ENCODE data around the gene LGALS1.

The LGALS1 gene

DNA sequence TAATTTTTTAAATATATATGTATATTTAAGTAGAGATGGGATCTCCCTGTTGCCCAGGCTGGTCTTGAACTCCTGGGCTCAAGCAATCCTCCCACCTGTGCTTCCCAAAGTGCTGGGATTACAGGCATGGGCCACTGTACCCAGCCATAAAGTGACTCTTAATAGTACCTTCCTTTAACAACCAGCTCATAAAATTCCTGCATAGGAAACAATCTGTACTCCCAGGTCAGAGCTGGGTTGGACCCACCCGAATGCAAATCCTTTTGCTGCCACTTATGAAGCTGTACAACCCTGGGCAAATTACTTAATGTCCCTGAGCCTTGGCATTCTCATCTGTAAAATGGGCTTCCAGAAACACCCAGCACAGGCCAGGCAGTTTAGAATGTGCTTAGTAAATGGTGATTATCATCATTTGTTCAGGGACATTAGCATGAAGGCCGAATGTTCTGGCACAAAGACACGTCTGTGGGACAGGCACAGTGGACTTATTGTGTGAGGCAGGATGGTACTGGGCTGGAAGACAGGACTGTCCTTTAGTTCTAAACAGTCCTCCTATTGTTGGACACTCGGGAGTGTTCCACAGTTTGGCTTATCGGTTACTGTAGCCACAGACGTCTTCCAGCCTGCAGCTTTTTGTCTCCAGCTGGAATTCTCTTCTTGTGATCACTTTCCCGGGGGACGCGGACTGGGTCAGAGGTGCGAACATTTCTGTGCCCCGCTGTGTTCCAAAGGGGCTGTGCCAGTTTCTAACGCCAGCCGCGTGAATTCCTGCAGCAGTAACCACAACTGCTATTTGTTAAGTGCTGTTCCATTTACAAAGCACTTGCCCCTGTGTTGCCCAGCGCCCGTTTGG is 11.0 kb upstream of the LGALS1 start:
- DNase-seq = peak; percentile 84

- DNase-seq = no peak
Measured at GRCh38 chr22:37665487-37665886, 9.9 kb upstream of the LGALS1 start.

DNA sequence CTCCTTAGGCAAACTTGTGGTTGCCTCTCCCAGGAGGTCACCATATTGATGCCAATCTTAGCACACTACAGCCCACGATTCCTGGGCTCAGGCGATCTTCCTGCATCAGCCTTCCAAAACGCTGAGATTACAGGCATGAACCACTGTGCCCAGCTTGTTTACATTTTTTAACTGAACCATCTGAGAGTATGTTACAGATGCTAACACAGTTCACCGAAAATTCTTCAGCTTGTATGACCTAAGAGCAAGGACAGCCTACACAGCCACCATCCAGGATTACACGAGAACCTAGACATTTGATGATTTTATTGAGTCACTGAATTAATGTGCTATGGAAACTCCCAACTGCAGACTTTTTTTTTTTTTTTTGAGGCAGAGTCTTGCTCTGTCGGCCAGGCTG is 5.8 kb upstream of the LGALS1 start:
- no peak for DNase-seq

GRCh38 chr22:37672206-37672919 is 3.1 kb upstream of the LGALS1 start:
- DNase-seq = no peak

DNA sequence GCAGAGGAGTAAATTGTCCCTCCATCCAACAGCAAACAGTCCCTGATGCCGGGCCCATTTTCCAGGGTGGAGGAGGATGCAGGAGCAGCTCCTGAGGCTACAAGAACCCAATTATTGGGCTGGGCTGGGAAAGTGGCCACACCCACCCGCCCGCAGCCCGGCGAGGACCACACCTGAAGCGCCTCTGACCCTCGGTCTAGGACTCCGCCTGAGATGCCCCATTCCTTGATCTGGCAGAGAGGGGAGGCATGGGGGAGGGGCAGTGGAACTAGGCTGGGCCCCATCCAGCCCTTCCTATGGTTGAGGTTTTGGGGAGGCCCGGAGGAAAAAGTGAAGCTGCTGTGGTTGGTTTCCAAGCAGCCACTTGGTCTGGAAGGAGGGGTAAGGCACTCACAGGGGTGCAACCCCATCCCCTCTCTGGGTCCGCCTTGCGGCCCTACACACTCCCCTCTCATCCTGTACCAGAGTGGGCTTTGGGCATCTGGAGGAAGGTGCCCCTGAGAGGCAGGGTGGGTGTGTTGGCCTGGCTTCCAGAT is 2.4 kb upstream of the LGALS1 start:
- no peak for DNase-seq

- DNase-seq = no peak
Measured at GRCh38 chr22:37674248-37674647, 1.2 kb upstream of the LGALS1 start.

DNA sequence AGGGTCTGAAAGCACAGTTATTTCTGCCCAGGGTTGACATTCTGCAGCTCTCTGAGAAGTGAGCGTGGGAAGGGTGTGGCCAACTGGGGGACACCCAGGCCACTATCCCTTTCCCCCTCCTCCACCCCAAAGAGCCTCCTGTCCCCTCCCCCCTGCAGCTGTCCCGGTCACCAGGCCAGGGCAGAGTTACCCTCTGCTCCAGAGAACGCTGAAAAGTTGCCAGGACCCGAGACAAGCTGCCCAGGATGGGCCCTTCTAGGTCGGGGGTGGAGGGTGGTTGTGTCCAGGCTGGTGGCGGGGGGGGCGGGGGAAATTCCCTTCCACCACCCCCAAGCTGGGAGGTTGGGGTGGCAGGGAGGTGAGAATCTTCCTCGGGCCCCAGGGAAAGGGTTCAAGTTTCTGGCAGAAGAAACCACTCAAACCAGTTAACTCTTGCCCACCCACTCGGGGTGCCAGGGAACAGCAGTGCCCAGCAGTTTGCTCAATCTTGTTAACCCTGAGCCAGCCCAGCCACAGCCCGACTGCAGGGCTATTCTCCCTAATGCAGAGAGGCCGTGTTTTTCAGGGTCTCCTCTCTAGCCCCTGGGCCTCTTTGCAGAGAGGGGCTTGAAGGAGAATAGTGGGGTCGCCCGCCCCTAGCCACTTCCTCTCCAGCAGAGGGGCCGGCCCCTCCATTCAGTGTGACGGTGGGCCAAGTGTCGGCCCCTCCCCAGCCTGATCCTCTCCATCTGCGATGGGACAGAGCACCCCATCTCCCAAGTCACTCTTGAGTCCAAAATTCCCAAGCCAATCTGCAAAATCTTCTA is 697 bp downstream of the LGALS1 start:
- no peak for DNase-seq

GRCh38 chr22:37676736-37677492 is 1.5 kb downstream of the LGALS1 start:
- DNase-seq = peak; percentile 99

GRCh38 chr22:37677493-37677974 is 2.1 kb downstream of the LGALS1 start:
- no peak for DNase-seq

GRCh38 chr22:37678372-37678771 is 2.9 kb downstream of the LGALS1 start:
- DNase-seq = no peak

DNA sequence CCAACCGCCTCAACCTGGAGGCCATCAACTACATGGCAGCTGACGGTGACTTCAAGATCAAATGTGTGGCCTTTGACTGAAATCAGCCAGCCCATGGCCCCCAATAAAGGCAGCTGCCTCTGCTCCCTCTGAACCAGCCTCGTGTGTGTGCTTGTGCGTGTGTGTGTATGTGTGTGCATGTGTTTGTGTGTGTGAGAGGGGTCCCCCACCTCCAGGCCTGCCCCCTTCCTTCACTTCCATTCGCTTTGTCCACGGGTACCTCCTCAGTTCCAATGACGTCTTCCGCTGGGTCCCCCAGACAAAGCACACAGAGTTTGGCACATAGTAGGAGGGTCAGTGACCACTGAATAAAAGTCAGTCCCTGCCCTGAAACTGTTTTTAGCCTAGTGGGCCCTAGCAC is 4.2 kb downstream of the LGALS1 start:
- no peak for DNase-seq

- no peak for DNase-seq
Measured at GRCh38 chr22:37680191-37680851, 4.9 kb downstream of the LGALS1 start.

GRCh38 chr22:37681001-37681424 is 5.6 kb downstream of the LGALS1 start:
- DNase-seq = no peak

DNA sequence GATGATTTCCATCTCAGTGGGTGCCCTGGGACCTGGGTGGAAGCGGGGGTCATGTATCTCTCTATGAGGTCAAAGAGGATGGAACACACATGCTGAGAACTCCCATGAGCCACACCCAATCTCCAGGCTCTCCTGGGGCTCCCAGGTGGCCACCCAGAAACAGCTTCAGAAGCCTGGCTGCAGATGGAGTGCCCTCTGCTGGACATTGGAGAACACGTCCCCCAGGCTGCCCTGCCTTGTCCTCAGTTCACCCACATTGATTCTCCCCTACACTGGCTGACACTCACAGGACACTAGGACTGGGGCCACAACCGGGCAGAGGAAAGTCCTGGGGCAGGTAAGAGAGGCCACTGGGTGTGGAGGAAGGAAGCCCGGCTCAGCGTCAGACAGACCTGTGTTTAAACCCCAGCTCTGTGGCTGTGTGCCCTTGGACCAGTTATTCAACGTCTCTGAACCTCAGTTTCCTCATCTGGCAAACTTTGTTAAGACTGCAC is 6.2 kb downstream of the LGALS1 start:
- DNase-seq = peak; percentile 84

GRCh38 chr22:37684803-37685615 is 9.6 kb downstream of the LGALS1 start:
- DNase-seq = no peak

DNA sequence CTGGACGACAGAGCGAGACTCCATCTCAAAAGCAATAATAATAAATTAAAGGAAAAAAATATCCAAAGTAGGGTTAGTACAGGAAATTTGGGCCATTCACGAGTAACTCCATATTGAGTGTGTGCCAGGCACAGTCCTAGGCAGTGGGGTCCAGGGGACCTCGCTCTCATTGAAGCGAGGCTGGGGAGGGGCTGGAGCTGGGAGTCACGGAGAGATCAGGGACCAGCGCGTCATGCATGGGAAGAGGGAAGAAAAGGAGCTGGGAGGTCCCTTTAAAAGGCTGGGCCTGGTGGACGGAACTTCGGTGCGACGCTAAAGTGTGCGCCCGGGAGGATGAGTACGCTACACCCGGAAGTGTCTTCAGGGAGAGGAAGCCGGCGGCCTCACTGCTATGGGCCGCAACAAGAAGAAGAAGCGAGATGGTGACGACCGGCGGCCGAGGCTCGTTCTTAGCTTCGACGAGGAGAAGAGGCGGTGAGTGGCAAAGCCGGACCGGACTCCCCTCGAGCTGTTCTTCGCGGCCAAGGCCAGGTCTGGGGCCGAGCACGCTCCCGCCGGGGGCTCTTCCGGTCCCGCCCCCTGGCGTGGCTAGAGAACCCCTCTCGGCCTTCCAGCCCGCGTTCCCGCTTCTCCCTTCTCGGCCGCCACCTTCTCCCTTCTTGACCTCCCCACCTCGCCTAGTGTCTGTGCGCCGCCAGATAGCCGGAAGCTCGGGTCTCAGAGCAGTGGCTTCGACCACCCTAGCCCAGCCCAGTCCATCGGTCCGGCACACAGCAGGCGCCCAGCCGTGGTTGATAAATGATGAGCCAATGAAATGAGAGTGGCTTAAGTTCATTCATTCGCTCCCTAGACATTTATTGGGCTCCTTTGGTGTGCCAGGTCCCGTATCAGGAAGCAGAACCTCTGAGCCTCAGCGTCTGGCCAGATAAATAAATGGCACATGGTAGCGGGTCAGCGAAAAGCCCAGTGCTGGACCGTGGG is 10.9 kb downstream of the LGALS1 start, which contains the start of gene NOL12:
TSS of gene NOL12 (plus strand) at position 342 of the 981 bp plus-strand sequence. CDS start at position 392, 50 bp downstream.
- DNase-seq = peak; percentile 92

DNA sequence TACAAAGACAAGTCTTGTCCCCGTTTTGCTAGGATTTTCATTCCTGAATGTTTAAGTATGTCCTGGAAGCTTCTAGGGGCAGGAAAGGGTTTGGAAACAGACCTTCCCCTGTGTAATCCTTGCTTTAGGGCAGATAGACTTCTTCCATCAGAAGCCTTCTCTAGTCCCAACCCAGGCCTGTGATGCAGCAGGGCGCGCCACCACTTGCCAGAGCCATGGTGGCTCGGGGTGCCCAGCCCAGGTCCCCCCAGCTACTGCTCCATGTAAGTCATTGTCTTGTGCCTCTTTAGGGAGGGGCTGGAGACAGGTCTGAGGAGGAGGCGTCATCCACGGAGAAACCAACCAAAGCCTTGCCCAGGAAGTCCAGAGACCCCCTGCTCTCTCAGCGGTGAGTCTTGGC is 15.0 kb downstream of the LGALS1 start:
- DNase-seq = no peak

DNA sequence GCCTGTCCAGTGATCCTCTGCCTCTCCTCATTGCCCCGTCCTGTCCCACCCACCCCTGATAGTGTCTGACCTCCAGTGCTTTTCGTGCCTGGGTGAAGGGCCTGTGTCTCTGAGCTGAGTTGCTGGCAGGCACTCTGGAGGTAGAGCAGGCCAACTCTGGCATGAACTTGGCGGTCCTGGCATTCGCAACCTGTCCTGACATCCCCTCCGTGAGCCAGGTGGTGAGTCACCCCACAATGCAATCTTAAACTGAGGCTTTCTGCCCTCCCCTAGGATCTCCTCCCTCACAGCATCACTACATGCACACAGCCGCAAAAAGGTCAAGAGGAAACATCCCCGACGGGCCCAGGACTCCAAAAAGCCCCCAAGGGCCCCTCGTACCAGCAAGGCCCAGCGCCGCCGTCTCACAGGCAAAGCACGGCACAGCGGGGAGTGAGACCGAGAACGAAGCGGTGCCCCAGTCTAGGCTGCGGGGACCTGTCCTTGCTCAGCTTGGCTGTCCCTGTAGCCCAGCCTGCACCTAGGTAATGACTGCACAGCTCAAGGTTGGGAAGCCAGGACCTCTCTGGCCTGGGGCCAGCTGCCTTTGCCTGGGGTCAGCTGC is 15.6 kb downstream of the LGALS1 start:
- DNase-seq = no peak

All from islet precursor cell (in vitro differentiated cells).